Activated CD4-positive, alpha-beta T cell treated with anti-CD3 and anti-CD28 coated beads for 1 hour (primary cell): Measurements from ENCODE around the gene TNFRSF1B.

Experiments used
- DNase-seq: peaks from one replicate; pipeline ENCODE4 v3.0.0-alpha.2; 2020

Gene TNFRSF1B

GRCh38 chr1:12166834-12167492 lies at the start of gene TNFRSF1B:
Gene TNFRSF1B (plus strand): TSS chr1:12166991. CDS start chr1:12167092, 101 bp downstream.
- DNase-seq: peak; percentile 55

GRCh38 chr1:12121212-12122003 lies 45.4 kb upstream of the TNFRSF1B start:
- no peak for DNase-seq

DNA sequence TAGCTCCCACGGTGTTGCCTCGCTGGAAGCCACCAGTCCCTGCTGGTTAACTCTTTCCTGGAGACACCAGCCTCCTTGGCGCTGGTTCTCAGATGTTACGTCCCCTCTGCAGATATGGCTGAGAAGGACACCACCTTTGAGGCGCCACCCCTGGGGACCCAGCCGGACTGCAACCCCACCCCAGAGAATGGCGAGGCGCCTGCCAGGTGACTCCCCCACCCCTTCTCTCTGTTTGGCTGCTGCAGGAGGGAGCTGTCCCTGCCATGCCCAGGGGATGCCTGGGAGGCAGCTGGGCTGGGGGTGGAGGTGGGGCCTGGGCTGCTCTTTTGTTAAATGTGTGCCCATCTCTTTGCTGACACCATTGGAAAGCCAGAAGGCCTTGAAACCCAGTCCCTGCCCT lies 43.6 kb upstream of the TNFRSF1B start:
- no peak for DNase-seq

- peak; percentile 70 for DNase-seq
Measured at GRCh38 chr1:12124693-12125421, 41.9 kb upstream of the TNFRSF1B start.

DNA sequence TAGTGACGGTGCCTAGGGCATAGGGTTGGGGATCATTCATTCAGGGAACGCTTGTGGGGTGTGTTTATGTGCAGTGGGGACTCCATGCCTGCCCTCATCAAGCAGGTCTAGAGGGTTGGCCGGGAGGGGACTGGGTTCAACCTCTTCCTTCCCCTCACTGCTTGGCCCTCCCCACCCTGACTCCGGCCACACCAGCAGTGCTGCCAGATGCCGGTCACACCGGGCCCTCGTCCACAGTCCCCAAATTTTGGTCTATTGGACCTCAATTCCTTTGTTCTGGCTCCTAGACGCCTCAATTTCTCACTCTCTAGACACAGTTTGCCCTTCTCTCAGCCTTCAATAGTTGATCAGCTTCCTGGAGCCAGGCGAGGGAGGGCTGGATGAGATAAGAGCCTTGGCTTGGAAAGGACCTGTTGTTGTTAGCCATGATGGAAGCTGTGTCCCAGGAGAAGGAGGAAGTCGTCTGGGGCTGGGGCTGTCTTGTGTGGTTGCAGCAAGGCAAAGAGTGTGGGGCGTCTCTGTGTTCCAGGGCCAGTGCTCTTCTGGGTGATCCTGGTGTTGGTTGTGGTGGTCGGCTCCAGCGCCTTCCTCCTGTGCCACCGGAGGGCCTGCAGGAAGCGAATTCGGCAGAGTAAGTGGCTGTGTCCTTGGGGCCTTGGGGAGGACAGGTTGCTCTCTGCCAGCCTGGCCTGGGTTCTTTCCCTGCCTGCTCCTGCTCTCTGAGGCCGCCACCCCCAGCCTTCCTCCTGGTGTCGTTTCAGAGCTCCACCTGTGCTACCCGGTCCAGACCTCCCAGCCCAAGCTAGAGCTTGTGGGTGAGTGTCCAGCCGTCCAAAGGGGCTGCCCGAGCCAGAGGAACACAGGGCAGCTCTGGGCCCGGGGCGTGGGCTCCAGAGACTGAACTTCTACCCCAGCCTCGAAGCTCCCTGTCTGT lies 41.1 kb upstream of the TNFRSF1B start:
- DNase-seq: no peak

- DNase-seq: no peak
Measured at GRCh38 chr1:12126781-12127180, 40.0 kb upstream of the TNFRSF1B start.

DNA sequence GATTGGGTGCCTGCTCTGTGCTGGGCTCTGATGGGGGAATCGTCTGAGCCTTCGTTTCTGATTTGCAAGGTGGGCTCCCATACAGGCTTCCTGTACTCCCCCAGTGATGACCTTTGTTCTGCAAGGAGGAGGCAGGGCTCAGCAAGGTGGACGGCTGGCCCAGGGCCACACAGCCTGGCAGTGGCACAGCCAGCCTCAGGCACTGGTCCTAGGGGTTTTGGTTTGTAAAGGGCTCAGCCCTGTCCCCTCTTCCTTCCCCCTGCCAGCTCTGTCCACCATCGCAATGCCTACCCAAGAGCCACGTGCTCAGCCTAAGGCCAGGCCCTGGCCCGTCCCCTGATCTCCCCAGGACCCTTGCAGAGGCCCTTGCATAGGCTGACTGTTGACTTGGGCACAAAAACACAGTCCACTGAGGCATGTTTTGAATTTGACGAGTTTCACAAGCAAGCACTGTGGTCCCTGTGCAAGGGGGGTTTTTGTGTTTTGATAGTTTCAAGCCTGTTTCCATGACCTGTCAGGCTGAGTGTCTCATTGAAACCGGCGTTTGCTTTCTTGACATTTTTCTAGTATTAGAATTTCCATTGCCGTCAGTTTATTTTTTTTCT lies 39.5 kb upstream of the TNFRSF1B start:
- DNase-seq: no peak

- no peak for DNase-seq
Measured at GRCh38 chr1:12128120-12128519, 38.7 kb upstream of the TNFRSF1B start.

- DNase-seq: no peak
Measured at GRCh38 chr1:12129624-12130023, 37.2 kb upstream of the TNFRSF1B start.

GRCh38 chr1:12130466-12131130 lies 36.2 kb upstream of the TNFRSF1B start:
- no peak for DNase-seq

DNA sequence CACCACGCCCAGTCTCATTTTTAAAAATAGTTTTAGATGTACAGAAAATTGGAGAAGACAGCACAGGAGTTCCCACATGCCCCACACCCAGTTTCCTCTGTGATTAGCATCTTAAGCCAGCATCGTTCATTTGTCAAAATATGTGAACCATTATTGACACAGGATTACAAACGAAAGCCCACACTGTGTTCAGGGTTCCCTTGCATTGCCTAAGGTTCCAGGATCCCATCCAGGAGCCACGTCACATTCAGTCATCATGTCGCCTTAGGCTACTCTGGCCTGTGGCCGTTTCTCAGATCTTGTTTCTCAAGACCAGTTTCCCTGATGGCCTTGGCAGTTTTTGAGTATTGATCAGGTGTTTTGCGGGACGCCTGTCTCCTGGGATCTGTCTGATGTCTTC lies 34.7 kb upstream of the TNFRSF1B start:
- no peak for DNase-seq

GRCh38 chr1:12134716-12135115 lies 32.1 kb upstream of the TNFRSF1B start:
- DNase-seq: no peak

DNA sequence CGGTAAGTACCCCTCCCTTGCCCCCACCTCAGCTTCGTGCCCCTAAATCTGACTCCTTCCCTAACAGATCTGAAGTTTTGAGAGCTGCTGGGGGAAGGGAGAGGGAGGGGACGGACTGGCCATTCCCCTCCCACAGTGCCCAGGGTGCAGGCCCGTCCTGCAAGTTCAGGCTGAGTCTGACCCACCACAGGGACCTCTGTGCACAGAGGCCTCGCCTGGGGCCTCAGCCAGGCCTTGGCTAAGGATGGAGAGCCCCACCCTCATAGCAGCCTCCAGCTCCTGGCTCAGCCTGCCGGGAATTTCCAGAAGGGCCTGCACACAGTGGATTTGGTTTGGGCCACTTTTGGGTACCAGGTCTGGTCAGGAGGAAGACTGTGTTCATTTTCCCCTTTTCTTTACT lies 31.2 kb upstream of the TNFRSF1B start:
- DNase-seq: no peak

DNA sequence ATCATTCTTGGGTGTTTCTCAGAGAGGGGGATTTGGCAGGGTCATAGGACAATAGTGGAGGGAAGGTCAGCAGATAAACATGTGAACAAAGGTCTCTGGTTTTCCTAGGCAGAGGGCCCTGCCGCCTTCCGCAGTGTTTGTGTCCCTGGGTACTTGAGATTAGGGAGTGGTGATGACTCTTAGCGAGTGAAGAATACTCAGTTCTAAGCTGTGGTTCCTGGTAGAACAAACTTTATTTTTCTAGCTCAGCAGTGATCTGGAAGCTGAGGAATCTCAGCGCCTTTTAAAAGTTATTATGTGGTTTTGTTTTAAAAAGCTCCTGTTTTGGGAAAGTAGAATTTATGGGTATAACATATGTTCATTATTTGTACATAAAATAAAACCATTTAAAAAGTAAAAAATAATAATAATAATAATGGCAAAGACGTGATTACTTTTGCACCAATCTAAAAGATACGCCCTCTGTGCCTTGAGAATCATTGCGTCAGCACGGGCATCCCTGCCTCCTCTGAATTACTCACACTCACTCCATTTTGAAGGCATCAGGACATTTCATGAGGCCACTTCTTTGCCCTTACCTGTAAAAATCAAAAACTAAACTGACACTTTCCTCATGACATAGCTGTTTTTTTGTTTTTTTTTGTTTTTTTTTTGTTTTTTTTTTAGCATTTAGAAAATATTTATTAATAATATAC lies 29.7 kb upstream of the TNFRSF1B start:
- no peak for DNase-seq

- DNase-seq: no peak
Measured at GRCh38 chr1:12138196-12139168, 28.3 kb upstream of the TNFRSF1B start.

- DNase-seq: no peak
Measured at GRCh38 chr1:12140016-12140415, 26.8 kb upstream of the TNFRSF1B start.

DNA sequence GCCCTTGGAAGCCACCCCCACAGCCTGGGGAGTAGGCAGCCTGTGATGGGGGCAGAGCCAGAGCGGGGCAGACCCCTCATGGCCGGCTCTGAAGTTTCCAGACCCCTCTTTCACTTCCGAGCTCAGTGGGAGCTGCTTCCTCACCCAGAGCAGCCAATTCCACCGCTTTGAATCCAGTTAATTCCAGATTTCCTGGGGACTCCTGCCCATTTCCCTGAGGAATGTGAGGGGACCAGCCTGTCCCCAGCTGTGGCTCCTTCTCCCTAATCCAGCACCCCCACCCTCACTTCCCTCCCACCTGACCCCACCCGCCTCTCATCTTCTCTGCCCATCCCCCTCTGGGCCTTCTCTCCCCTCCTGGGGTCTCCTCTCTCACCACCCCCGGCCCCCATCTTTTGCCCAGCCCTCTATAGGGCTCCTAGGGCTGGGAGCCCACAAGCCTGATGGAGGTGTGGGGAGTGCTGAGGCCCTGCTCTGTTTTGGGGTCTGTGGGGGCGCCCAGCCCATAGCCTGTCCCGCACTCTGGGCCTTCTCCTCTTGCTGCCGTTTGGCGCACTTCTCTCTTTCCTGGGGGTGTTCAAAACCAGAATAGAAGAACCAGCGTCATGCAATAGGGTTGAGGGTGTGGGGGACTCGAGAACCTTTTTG lies 26.2 kb upstream of the TNFRSF1B start:
- DNase-seq: no peak

- no peak for DNase-seq
Measured at GRCh38 chr1:12141163-12141850, 25.5 kb upstream of the TNFRSF1B start.
